K562 (cell line): ENCODE results near the gene KRTAP4-8. TPM values are rescaled to one million over a fixed set of nuclear protein-coding genes. Genes with fewer than 3 reads are reported as not detected.

Experiments
- ATAC-seq: fragments of 200-7000 bp; cut with Tn5 transposase; 3 replicates; pipeline ENCODE4 v1.9.1; 2020; ENCODE audit warnings: moderate library complexity
- BruUV-seq: library from RNA; stranded (reverse); fragments of 400-500 nt; replicated peaks from 2 replicates; lab custom pipeline; 2021; lab: Mats Ljungman, UMichigan
- CTCF ChIA-PET: fragments of 300-600 bp; formaldehyde crosslinking; extraction: SDS; loops from one replicate; lab custom pipeline; 2021; ENCODE audit warnings: low intra/inter-chr PET ratio; lab: Yijun Ruan, JAX
- POLR2A ChIA-PET: fragments of 300-600, 350-650 bp; sonication (Branson Sonifier 250); formaldehyde crosslinking; extraction: SDS; loops from one replicate; lab custom pipeline; 2021; ENCODE audit warnings: antibody characterized with exemption, inconsistent platforms; lab: Yijun Ruan, JAX
- DNase-seq, 4 experiments: peaks; one replicate each; pipeline versions ENCODE4 v3.0.0 to v3.0.0-alpha.2; 2011 to 2018; ENCODE audit warnings: low spot score in 3 of 4, mixed read lengths in 3 of 4; ENCODE audit errors: extremely low read depth in 1 of 4
- FAIRE-seq: peaks from 2 replicates; lab custom pipeline; 2011; peaks lifted over from hg19 to GRCh38; lab: Jason Lieb, UNC
- H2AFZ ChIP-seq: 2 replicates; pipeline ENCODE4 v1.6.0; 2011; ENCODE audit warnings: low read depth, low read length, control low read depth, inconsistent platforms
- H3K27ac ChIP-seq: fragments of 200-600 bp; 3 replicates; pipeline ENCODE4 v1.8.0; 2011; ENCODE audit warnings: low read depth, mild to moderate bottlenecking, control low read depth, inconsistent platforms, low read length, moderate library complexity, mixed read lengths; ENCODE audit errors: extremely low read depth
- H3K27me3 ChIP-seq, 2 experiments: fragments of 300-600 bp in 1 of 2; 2 replicates in 1 of 2; 3 replicates in 1 of 2; pipeline versions ENCODE4 v1.6.0 to v1.8.0; 2011; ENCODE audit warnings: inconsistent platforms in 2 of 2, low read length in 2 of 2, mild to moderate bottlenecking in 1 of 2, mixed read lengths in 1 of 2, moderate library complexity in 1 of 2; ENCODE audit not compliant: control insufficient read depth in 2 of 2, insufficient read depth in 2 of 2
- H3K36me3 ChIP-seq: fragments of 300-600 bp; 3 replicates; pipeline ENCODE4 v1.8.0; 2011; ENCODE audit warnings: mild to moderate bottlenecking, low read length, inconsistent platforms; ENCODE audit not compliant: control insufficient read depth, insufficient read depth
- H3K4me1 ChIP-seq, 2 experiments: fragments of 200-600 bp in 1 of 2; replicated peaks in 1 of 2; 2 replicates in 1 of 2; 3 replicates in 1 of 2; pipeline versions ENCODE4 v1.5.1 to v1.8.0; 2011; ENCODE audit warnings: inconsistent platforms in 2 of 2, low read length in 2 of 2, mild to moderate bottlenecking in 1 of 2, mixed read lengths in 1 of 2, moderate library complexity in 1 of 2; ENCODE audit not compliant: control insufficient read depth in 2 of 2, insufficient read depth in 2 of 2
- H3K4me2 ChIP-seq: 2 replicates; pipeline ENCODE4 v1.6.1; 2011; ENCODE audit warnings: low read length, control low read depth, inconsistent platforms, mixed read lengths; ENCODE audit not compliant: insufficient read depth
- H3K4me3 ChIP-seq: fragments of 200-600 bp; sonication (generic), shearing (Covaris generic); 2 replicates; pipeline ENCODE4 v1.5.1; 2016; ENCODE audit warnings: control low read depth, inconsistent platforms
- H3K79me2 ChIP-seq: fragments of 200-600 bp; 3 replicates; pipeline ENCODE4 v1.8.0; 2011; ENCODE audit warnings: low read length, inconsistent platforms; ENCODE audit not compliant: control insufficient read depth, insufficient read depth
- H3K9ac ChIP-seq, 2 experiments: 2 replicates each; pipeline versions ENCODE4 v1.6.0 to v1.6.1; 2011; ENCODE audit warnings: low read depth in 2 of 2, low read length in 2 of 2, control low read depth in 1 of 2, inconsistent platforms in 1 of 2, mild to moderate bottlenecking in 1 of 2, mixed read lengths in 1 of 2; ENCODE audit not compliant: insufficient read depth in 1 of 2
- H3K9me1 ChIP-seq: one replicate; pipeline ENCODE4 v1.6.0; 2011; ENCODE audit warnings: inconsistent platforms, mild to moderate bottlenecking, low read length, moderate library complexity; ENCODE audit not compliant: control insufficient read depth, insufficient read depth
- H3K9me3 ChIP-seq: replicated peaks from 2 replicates; pipeline ENCODE4 v1.5.1; 2011; ENCODE audit warnings: low read depth, low read length, inconsistent platforms; ENCODE audit not compliant: control insufficient read depth, insufficient read depth
- H4K20me1 ChIP-seq: replicated peaks from 2 replicates; pipeline ENCODE4 v1.6.1; 2011; ENCODE audit warnings: low read length, inconsistent platforms, mixed read lengths; ENCODE audit not compliant: control insufficient read depth, insufficient read depth
- ADNP ChIP-seq: fragments of 200-800 bp; sonication (Bioruptor generic); IDR thresholded peaks from 2 replicates; pipeline ENCODE4 v1.6.1; 2016; ENCODE audit warnings: missing genetic modification characterization, missing compliant biosample characterization
- BDP1 ChIP-seq: IDR thresholded peaks from 3 replicates; pipeline ENCODE4 v1.6.1; 2011; ENCODE audit not compliant: insufficient read length, insufficient read depth
- HNRNPLL ChIP-seq: fragments of 200-400 bp; formaldehyde crosslinking; IDR thresholded peaks from 2 replicates; pipeline ENCODE4 v1.6.1; 2017; ENCODE audit warnings: low read length, low read depth, mild to moderate bottlenecking; ENCODE audit not compliant: poor library complexity, severe bottlenecking
- HOMEZ ChIP-seq: fragments of 250-450 bp; sonication (Bioruptor Pico); IDR thresholded peaks from 2 replicates; pipeline ENCODE4 v1.4.0; 2020; ENCODE audit warnings: mild to moderate bottlenecking, moderate library complexity
- LARP7 ChIP-seq: fragments of 450-650 bp; IDR thresholded peaks from 2 replicates; pipeline ENCODE4 v1.6.1; 2016
- MED1 ChIP-seq: sonication (generic); formaldehyde crosslinking; IDR thresholded peaks from 2 replicates; pipeline ENCODE4 v1.8.1; 2023; ENCODE audit warnings: missing genetic modification reagents, borderline replicate concordance
- NR2C1 ChIP-seq, 2 experiments: fragments of 450-650 bp; IDR thresholded peaks; 2 replicates each; pipeline ENCODE4 v1.6.1; 2017; ENCODE audit warnings: mild to moderate bottlenecking in 2 of 2, antibody characterized with exemption in 1 of 2, inconsistent platforms in 1 of 2, missing compliant biosample characterization in 1 of 2, missing genetic modification characterization in 1 of 2
- POLR2AphosphoS2 ChIP-seq: IDR thresholded peaks from 2 replicates; pipeline ENCODE4 v1.6.1; 2012; ENCODE audit warnings: low read length, improper control_type of control experiment
- PPARD ChIP-seq: fragments of 250-450 bp; sonication (Bioruptor Pico); IDR thresholded peaks from 2 replicates; pipeline ENCODE4 v1.8.0; 2022; ENCODE audit warnings: inconsistent platforms, mild to moderate bottlenecking, moderate library complexity
- TFAM ChIP-seq: fragments of 250-450 bp; sonication (Bioruptor Pico); conservative IDR thresholded peaks from 2 replicates; pipeline ENCODE4 v1.5.0; 2021; ENCODE audit warnings: mild to moderate bottlenecking, moderate library complexity
- TGIF2 ChIP-seq: sonication (generic); formaldehyde crosslinking; IDR thresholded peaks from 2 replicates; pipeline ENCODE4 v1.8.1; 2022; ENCODE audit warnings: mild to moderate bottlenecking, missing genetic modification reagents, moderate library complexity
- YY1 ChIP-seq, 3 experiments: IDR thresholded peaks; 2 replicates each; pipeline ENCODE4 v1.6.1; 2011; ENCODE audit warnings: low read length in 2 of 3, mild to moderate bottlenecking in 2 of 3, moderate library complexity in 2 of 3, borderline replicate concordance in 1 of 3, control low read depth in 1 of 3, low read depth in 1 of 3; ENCODE audit not compliant: insufficient read depth in 3 of 3, insufficient replicate concordance in 2 of 3, control insufficient read depth in 1 of 3, insufficient read length in 1 of 3; ENCODE audit errors: extremely low read depth in 1 of 3
- ZEB2 ChIP-seq: fragments of 450-650 bp; IDR thresholded peaks from 2 replicates; pipeline ENCODE4 v1.6.1; 2016
- ZNF274 ChIP-seq: IDR thresholded peaks from 2 replicates; pipeline ENCODE4 v1.6.1; 2011; ENCODE audit warnings: low read depth, mild to moderate bottlenecking, low read length, moderate library complexity, borderline replicate concordance
- ZNF41 ChIP-seq: fragments of 250-450 bp; sonication (Bioruptor Pico); conservative IDR thresholded peaks from 2 replicates; pipeline ENCODE4 v1.4.0; 2020; ENCODE audit warnings: mild to moderate bottlenecking
- ZZZ3 ChIP-seq: fragments of 450-650 bp; IDR thresholded peaks from 2 replicates; pipeline ENCODE4 v1.6.1; 2016; ENCODE audit warnings: antibody characterized with exemption, mild to moderate bottlenecking, moderate library complexity
- WGBS: fragments of 100-300 bp; shearing (Covaris generic); methylation state at CpG from one replicate; pipeline ENCODE4 v1.1.6; 2016; ENCODE audit warnings: low coverage, mixed read lengths; ENCODE audit not compliant: insufficient coverage; ENCODE audit errors: missing lambda C conversion rate; 5-methylcytosine and 5-hydroxymethylcytosine counted together
- in situ Hi-C: fragments of 300-500 bp; cut with MboI; formaldehyde crosslinking; loops from 4 replicates; pipeline ENCODE4 v1.15.0; 2018; ENCODE audit warnings: inconsistent platforms, mixed read lengths
- intact Hi-C: fragments of 100-400 bp; cut with micrococcal nuclease; formaldehyde crosslinking; loops from 2 replicates; pipeline ENCODE4 v1.14.2; 2022
- polyA plus RNA-seq, 8 experiments: library from polyadenylated mRNA; depleted of rRNA in 4 of 8; stranded (reverse) in 5 of 8; unstranded in 3 of 8; fragments of >200 nt; fragmentation: Nextera tagmentation in 2 of 8; fragmentation: Illumina TruSeq in 1 of 8; extraction: Ambion mirVana in 2 of 8; extraction: Trizol in 1 of 8; gene quantifications; 2 replicates each; pipeline versions ENCODE4 v1.2.1 to v1.2.3, GENCODE V29; 2011 to 2014; ENCODE audit warnings: inconsistent platforms in 1 of 8, missing spikeins in 1 of 8
- total RNA-seq, 7 experiments: library from RNA; depleted of rRNA in 6 of 7; stranded (reverse); fragments of >200 nt in 6 of 7; fragmentation: Illumina TruSeq in 2 of 7; extraction: Trizol in 2 of 7; gene quantifications; 2 replicates each; pipeline versions ENCODE4 v1.2.1 to v1.2.3, GENCODE V29; 2011 to 2021; ENCODE audit warnings: low replicate concordance in 1 of 7
- TF ChIP-seq, protein P1 (sequence below): fragments of 450-650 bp; IDR thresholded peaks from 2 replicates; pipeline ENCODE4 v1.6.1; 2017; ENCODE audit warnings: antibody characterized with exemption

Gene KRTAP4-8
- total and polyA plus RNA-seq, 9 of the 15 experiments (the other 6 are each of a cell fraction or from before 2014, with no cell fraction given) = not detected

DNA sequence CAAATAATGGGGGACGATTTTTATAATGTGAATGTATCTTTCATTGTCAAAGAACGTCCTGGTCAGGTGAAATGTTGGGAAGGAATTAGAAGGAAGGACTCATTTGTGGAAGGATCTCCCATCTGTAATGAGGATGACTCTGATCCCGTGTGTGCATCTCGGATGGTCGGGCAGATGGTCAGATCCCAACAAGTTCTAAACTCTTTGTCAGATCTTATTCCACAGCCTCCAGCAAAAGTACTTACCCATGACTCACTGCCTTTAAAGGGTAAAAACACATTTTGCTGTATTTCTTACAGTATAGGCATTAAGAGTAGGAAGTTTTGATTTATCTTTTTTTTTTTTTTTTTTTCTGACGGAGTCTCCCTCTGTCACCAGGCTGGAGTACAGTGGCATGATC, 539 bp upstream of the KRTAP4-8 start:
- 0% methylated on average over 5 of the region's 6 CpGs for WGBS
- H3K9me3 ChIP-seq = no peaks in the 10 kb centered on the region
- H3K9ac ChIP-seq = no peak overlapping the region
- ChIA-PET CTCF (no interaction called here), POLR2A (no interaction called here)
- no peaks in the 10 kb centered on the region for H4K20me1 ChIP-seq
- no peaks in the 10 kb centered on the region for H3K79me2 ChIP-seq
- H3K9me1 ChIP-seq = no peaks in the 10 kb centered on the region
- no peak for ATAC-seq
- no peak overlapping the region for H3K27ac ChIP-seq
- no peak for FAIRE-seq
- BruUV-seq = no TSS peak
- no peak for DNase-seq
- H2AFZ ChIP-seq = no peak overlapping the region
- intact Hi-C loops = no loop called here
- H3K27me3 ChIP-seq = peaks cover 0 to 7% of the 10 kb centered on the region in 2 experiments; a peak in 1 of 5 replicates
- in situ Hi-C loops = no loop called here
- H3K36me3 ChIP-seq = no peaks in the 10 kb centered on the region
- no peaks in the 10 kb centered on the region for H3K4me1 ChIP-seq
- H3K4me3 ChIP-seq = no peak overlapping the region
- H3K4me2 ChIP-seq = no peak overlapping the region
- TF ChIP-seq HOMEZ (CRISPR knock-in tag) = no peak
- no peak for TF ChIP-seq TFAM
- no peak for TF ChIP-seq ADNP (tag)
- TF ChIP-seq BDP1 = no peak
- no peak for TF ChIP-seq ZZZ3
- TF ChIP-seq HNRNPLL = no peak
- no peak for TF ChIP-seq NR2C1 (IDR thresholded peaks at IDR 0.05)
- TF ChIP-seq NR2C1 (tag; IDR thresholded peaks at IDR 0.05) = no peak
- TF ChIP-seq YY1 (IDR thresholded peaks at IDR 0.05; ENCODE audit: borderline replicate concordance in 1 of 3, control insufficient read depth in 1 of 3, extremely low read depth in 1 of 3, insufficient read depth in 3 of 3, insufficient read length in 1 of 3, insufficient replicate concordance in 2 of 3, low read depth in 1 of 3, low read length in 2 of 3) = no peak
- TF ChIP-seq PPARD (CRISPR knock-in tag) = no peak
- no peak for TF ChIP-seq ZEB2
- TF ChIP-seq ZNF41 (CRISPR knock-in tag) = no peak
- no peak for TF ChIP-seq ZNF274
- TF ChIP-seq MED1 = no peak
- TF ChIP-seq, protein P1, sequence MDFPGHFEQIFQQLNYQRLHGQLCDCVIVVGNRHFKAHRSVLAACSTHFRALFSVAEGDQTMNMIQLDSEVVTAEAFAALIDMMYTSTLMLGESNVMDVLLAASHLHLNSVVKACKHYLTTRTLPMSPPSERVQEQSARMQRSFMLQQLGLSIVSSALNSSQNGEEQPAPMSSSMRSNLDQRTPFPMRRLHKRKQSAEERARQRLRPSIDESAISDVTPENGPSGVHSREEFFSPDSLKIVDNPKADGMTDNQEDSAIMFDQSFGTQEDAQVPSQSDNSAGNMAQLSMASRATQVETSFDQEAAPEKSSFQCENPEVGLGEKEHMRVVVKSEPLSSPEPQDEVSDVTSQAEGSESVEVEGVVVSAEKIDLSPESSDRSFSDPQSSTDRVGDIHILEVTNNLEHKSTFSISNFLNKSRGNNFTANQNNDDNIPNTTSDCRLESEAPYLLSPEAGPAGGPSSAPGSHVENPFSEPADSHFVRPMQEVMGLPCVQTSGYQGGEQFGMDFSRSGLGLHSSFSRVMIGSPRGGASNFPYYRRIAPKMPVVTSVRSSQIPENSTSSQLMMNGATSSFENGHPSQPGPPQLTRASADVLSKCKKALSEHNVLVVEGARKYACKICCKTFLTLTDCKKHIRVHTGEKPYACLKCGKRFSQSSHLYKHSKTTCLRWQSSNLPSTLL = no peak
- TF ChIP-seq POLR2AphosphoS2 = no peak
- no peak for TF ChIP-seq TGIF2 (CRISPR knock-in tag)
- TF ChIP-seq LARP7 = no peak
